SK-N-SH (cell line): Measurements from ENCODE around the gene GART.

Source experiments
- CHD2 ChIP-seq: fragments of 150-350 bp; IDR thresholded peaks from 2 replicates; pipeline ENCODE4 v1.6.1; 2018; ENCODE audit warnings: low read length; ENCODE audit not compliant: partially characterized antibody
- GABPA ChIP-seq: IDR thresholded peaks from 2 replicates; pipeline ENCODE4 v1.4.0; 2012; ENCODE audit warnings: low read depth, mild to moderate bottlenecking
- REST ChIP-seq: IDR thresholded peaks from 2 replicates; pipeline ENCODE4 v1.6.1; 2012; ENCODE audit warnings: mild to moderate bottlenecking, low read depth, low read length, moderate library complexity
- TAF1 ChIP-seq: IDR thresholded peaks from 2 replicates; pipeline ENCODE4 v1.6.1; 2012; ENCODE audit warnings: low read depth, mild to moderate bottlenecking, low read length, moderate library complexity, borderline replicate concordance
- TF ChIP-seq, protein P1 (sequence below): fragments of 200-600 bp; sonication (generic); IDR thresholded peaks from 2 replicates; pipeline ENCODE4 v1.6.1; 2017; ENCODE audit warnings: antibody characterized with exemption, mild to moderate bottlenecking, moderate library complexity

DNA sequence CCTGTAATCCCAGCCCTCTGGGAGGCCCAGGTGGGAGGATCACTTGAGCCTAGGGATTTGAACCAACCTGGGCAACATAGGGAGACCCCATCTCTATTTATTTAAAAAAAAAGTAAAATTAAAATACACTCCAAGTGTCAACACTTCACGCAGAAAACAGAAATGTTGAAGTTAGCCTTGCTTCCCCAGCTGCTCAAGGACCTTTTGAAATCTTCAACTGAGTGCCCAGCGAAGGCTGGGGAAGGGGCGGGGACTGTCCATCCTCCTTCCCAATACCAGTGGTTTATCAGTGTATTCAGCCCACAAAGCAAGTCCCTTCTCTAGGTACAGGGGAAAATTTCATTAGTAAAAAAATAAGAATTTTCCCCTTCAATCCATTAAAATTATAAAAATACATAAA, 48.2 kb downstream of the GART start:
- TF ChIP-seq, protein P1, sequence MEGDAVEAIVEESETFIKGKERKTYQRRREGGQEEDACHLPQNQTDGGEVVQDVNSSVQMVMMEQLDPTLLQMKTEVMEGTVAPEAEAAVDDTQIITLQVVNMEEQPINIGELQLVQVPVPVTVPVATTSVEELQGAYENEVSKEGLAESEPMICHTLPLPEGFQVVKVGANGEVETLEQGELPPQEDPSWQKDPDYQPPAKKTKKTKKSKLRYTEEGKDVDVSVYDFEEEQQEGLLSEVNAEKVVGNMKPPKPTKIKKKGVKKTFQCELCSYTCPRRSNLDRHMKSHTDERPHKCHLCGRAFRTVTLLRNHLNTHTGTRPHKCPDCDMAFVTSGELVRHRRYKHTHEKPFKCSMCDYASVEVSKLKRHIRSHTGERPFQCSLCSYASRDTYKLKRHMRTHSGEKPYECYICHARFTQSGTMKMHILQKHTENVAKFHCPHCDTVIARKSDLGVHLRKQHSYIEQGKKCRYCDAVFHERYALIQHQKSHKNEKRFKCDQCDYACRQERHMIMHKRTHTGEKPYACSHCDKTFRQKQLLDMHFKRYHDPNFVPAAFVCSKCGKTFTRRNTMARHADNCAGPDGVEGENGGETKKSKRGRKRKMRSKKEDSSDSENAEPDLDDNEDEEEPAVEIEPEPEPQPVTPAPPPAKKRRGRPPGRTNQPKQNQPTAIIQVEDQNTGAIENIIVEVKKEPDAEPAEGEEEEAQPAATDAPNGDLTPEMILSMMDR = no peak
- TF ChIP-seq CHD2 = no peak
- no peak for TF ChIP-seq GABPA
- TF ChIP-seq REST = no peak
- no peak for TF ChIP-seq TAF1
